Amniotic stem cell (primary cell): Measurements from ENCODE around the gene ZNF283.

Source experiments
- DNase-seq: peaks from one replicate; lab custom pipeline; 2025; lab: John Stamatoyannopoulos, UW

ZNF283 gene

GRCh38 chr19:43826787-43827754 is at the start of gene ZNF283:
Gene ZNF283 (plus strand): TSS chr19:43827321. CDS start chr19:43833505, 6,184 bp downstream.
- DNase-seq = peak; percentile 79

GRCh38 chr19:43778651-43779050 is 48.5 kb upstream of the ZNF283 start:
- DNase-seq = no peak

GRCh38 chr19:43779147-43779819 is 47.8 kb upstream of the ZNF283 start:
- no peak for DNase-seq

GRCh38 chr19:43779820-43780219 is 47.3 kb upstream of the ZNF283 start:
- no peak for DNase-seq

- DNase-seq = no peak
Measured at GRCh38 chr19:43780706-43781525, 46.2 kb upstream of the ZNF283 start, which contains the start of gene KCNN4. Gene KCNN4 (minus strand): TSS chr19:43780973. CDS start chr19:43780861, 112 bp downstream.

GRCh38 chr19:43781630-43782310 is 45.4 kb upstream of the ZNF283 start:
- DNase-seq = no peak

GRCh38 chr19:43782311-43782660 is 44.8 kb upstream of the ZNF283 start:
- no peak for DNase-seq

- no peak for DNase-seq
Measured at GRCh38 chr19:43782689-43783231, 44.4 kb upstream of the ZNF283 start.

GRCh38 chr19:43783636-43784035 is 43.5 kb upstream of the ZNF283 start:
- no peak for DNase-seq

GRCh38 chr19:43784241-43784980 is 42.7 kb upstream of the ZNF283 start:
- peak; percentile 42 for DNase-seq

GRCh38 chr19:43784981-43785808 is 41.9 kb upstream of the ZNF283 start:
- peak; percentile 32 for DNase-seq

GRCh38 chr19:43786665-43787064 is 40.5 kb upstream of the ZNF283 start:
- DNase-seq = no peak

GRCh38 chr19:43789029-43789428 is 38.1 kb upstream of the ZNF283 start:
- peak; percentile 15 for DNase-seq

- no peak for DNase-seq
Measured at GRCh38 chr19:43790587-43790986, 36.5 kb upstream of the ZNF283 start.

- DNase-seq = no peak
Measured at GRCh38 chr19:43797118-43797517, 30.0 kb upstream of the ZNF283 start.

- no peak for DNase-seq
Measured at GRCh38 chr19:43797556-43797955, 29.6 kb upstream of the ZNF283 start.

GRCh38 chr19:43798026-43798545 is 29.0 kb upstream of the ZNF283 start:
- no peak for DNase-seq

- no peak for DNase-seq
Measured at GRCh38 chr19:43798546-43799409, 28.3 kb upstream of the ZNF283 start.
